Hindlimb muscle (tissue), 1 donor: Measurements from ENCODE around the gene NXPH1. TPM values are rescaled to one million over a fixed set of nuclear protein-coding genes. Genes with fewer than 3 reads are reported as not detected.

Source experiments
- DNase-seq: peaks from one replicate; pipeline ENCODE4 v3.0.0-alpha.2; 2013
- polyA plus RNA-seq: library from polyadenylated mRNA; unstranded; fragments of 120-200 nt; gene quantifications from one replicate; pipeline ENCODE4 v1.2.1, GENCODE V29; 2013; ENCODE audit not compliant: insufficient read length

Gene NXPH1
- polyA plus RNA-seq, 1 donor: not detected

DNA sequence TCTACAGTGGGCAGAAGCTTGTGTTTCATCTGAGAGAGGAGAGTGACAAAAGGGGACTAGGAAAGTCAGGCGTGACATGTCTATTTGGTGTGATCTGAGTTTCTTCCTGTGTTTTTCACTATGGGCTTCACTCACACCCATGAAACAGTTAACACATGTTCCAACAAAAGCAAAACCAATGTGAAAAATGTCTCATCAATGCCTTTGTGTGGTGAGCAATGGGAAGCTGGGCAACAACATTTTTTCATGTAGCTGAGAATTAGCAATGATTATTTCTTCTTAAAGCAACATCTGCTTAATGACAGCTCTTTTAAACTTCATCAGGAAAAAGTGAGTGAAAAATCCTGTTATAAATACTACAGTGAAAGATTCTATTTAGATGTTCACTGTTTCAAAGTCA, 76.2 kb downstream of the NXPH1 start:
- DNase-seq: no peak

- DNase-seq: peak; percentile 47
These were observed 78.4 kb downstream of the NXPH1 start for GRCh38 chr7:8511855-8512254.

GRCh38 chr7:8514781-8515519, 81.5 kb downstream of the NXPH1 start:
- peak; percentile 7 for DNase-seq

GRCh38 chr7:8515640-8516185, 82.3 kb downstream of the NXPH1 start:
- DNase-seq: no peak

GRCh38 chr7:8516976-8517375, 83.6 kb downstream of the NXPH1 start:
- DNase-seq: no peak

- no peak for DNase-seq
These were observed 94.9 kb downstream of the NXPH1 start for GRCh38 chr7:8528311-8528710.

DNA sequence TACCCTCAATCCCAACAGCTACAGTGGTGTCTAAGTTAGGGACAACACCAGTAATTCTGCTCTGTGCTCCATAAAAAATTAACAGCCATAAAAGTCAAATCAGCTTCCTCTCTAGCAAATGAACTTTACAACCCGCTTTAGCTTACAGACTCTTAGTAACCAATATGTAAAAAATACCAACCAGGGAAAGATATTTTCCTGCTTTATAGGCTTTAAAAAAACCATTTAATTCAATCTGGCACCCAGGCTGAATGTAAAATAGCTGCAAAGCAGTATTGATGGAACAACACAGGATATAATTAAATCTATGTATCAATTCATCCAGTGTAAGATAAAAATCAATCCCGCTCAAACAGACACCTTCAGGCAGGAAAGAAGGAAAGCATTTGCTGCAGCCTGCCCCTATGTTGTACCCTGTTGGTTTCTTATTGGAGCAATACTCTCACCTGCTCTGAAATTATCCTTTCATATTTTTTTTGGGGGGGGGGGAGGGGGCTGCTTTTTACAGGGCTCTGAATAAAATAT, 98.6 kb downstream of the NXPH1 start:
- no peak for DNase-seq

- no peak for DNase-seq
These were observed 103.0 kb downstream of the NXPH1 start for GRCh38 chr7:8536431-8536830.

DNA sequence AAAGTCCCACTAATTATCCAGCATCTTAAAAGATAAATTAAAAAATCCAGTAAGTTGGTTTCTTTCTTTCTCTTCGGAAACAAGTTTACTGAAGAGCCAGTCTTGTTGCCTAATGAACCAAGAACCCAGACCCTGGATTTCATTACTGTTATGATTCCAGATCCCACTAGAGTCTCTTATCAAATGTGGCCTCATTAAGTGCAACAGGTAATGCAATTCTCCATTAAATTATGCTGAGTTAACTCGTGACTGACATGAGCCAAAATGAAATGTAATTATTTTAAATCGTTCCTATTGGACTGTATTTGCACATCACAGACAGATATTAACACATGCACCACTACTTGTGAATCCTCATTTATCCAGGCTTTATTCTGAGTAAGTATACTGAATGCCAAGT, 115.6 kb downstream of the NXPH1 start:
- DNase-seq: no peak

GRCh38 chr7:8560501-8560900, 127.1 kb downstream of the NXPH1 start:
- no peak for DNase-seq

DNA sequence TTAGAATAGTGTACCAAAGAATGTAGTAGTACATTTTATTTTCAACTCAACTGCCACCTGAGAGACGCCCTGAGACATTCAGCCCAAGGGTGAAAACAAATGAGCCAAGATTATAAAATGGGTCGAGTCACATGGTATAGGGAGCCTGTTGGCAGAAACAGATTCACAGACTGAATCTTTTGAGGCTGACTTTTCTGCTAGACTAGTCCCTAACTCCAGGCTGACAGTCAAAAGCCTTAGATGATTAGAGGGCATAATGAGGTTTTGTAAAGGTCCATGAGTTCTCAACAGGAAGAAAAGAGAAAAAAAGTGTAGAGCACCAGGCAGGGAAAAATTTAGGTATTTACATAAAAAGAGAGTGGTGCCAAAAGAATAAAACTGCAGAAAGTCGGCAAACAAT, 128.0 kb downstream of the NXPH1 start:
- DNase-seq: no peak

GRCh38 chr7:8564281-8564680, 130.9 kb downstream of the NXPH1 start:
- no peak for DNase-seq

DNA sequence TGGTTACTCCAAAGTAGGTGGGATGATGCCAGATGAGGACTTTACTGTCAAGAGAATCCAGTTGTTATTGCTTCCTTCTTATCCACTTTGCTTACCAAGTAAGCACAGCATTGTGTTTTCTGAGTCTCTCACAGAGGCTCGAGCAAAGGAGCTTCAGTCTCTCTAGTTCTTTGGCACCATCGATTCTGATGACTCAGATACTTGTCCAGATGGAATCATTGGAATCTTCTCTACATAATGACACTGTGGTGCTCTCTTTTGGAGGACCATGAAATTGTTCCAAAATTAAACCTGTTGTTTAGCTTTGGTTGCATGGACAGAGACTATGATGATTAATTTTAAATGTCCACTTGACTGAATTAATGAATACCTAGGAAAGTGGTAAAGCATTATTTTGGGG, 132.6 kb downstream of the NXPH1 start:
- DNase-seq: no peak

- no peak for DNase-seq
These were observed 134.2 kb downstream of the NXPH1 start for GRCh38 chr7:8567626-8568025.

GRCh38 chr7:8579661-8580194, 146.3 kb downstream of the NXPH1 start:
- DNase-seq: no peak

DNA sequence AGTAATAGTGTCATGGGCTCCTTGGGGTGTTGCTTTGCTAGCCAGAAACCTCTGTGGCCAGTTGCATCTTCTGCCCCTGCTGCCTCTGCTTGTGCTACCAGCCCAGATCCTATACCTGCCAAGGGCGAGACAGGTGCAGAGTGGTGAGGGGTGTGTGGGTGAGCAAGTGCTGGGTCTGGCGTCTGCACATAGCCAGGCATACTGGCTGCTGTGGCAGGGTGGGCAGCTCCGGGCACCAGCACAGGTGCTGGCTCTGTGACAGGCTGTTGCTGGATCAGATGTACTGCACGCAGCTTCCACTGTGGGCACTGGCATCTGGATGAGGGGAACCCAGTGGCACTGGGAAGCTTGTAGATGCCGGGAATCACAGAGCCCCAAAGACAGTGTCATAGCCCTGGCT, 148.4 kb downstream of the NXPH1 start:
- DNase-seq: no peak

- no peak for DNase-seq
These were observed 149.3 kb downstream of the NXPH1 start for GRCh38 chr7:8582728-8583127.

DNA sequence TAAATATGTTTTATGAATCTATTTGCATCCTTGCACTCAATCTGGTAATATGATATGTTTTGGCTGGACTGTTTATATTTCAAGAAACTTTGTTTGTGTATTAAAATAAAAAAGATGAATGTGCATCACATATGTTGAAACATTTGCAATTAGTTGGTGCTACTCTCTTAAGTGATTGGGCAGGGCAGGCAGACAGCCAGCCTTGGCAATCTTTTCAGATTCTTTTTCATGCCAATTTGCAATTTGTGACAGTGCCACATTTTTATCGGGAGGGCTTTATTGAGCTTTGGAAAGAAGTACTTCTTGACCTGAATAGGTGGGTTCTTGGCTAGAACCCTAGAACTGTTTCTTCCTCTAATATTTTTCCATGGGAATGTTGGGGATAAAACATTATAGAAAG, 152.2 kb downstream of the NXPH1 start:
- DNase-seq: no peak

DNA sequence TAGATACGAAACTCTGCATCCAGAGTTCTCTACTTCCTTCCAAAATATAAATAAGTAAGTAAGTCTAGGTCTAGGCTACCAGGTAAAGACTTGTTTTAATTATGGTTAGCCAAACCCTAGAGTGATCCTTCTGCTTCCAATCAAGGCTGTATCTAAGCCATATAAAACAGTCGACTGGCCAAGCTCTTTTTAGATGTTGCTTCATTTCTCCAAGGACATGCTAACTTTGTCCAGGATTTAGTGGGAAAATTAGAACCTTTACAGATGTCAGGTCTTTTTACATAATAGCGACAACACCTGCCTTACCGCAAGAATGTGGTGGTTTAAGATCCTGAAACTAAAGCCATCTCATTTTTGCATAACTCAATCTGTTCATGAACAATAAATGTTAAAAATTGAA, 156.8 kb downstream of the NXPH1 start:
- no peak for DNase-seq

GRCh38 chr7:8590791-8591190, 157.4 kb downstream of the NXPH1 start:
- no peak for DNase-seq

DNA sequence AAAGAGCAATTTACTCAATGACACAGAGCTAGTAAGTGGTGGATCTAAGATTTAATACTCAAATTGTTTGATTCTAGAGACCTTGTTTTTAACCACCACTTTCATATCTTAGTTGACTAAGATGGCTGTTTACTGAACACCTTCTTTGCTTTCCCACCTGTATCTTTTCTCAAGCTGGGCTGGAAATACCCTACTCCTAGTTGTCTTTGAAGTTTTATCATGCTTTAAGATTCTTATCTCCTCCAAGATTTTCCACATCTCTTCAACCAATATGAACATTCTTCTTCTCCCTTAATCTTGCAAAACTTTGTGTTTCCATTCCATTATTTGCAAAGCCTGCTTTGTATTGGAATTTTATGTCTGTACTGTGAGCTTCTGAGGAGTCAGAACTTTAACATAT, 157.9 kb downstream of the NXPH1 start:
- no peak for DNase-seq

DNA sequence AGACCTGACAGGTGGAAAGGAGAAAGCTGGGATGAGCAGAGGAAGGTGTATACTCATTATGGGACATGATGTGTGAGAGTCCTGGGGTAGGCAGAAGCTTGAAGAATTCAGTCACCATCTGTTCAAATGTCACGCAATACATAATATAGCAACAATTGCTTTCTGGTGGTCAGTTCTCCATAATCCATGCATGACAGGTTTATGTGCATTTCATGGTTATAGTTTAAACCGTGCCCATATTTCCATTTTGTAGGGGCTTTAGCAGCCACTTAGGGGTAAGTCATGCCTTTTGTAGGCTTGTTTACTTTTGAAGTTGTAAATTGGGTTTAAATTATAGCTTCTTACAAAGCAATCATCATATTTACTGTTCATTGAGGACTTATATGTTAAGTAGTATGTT, 158.8 kb downstream of the NXPH1 start:
- DNase-seq: no peak

- DNase-seq: no peak
These were observed 160.7 kb downstream of the NXPH1 start for GRCh38 chr7:8594115-8594514.

DNA sequence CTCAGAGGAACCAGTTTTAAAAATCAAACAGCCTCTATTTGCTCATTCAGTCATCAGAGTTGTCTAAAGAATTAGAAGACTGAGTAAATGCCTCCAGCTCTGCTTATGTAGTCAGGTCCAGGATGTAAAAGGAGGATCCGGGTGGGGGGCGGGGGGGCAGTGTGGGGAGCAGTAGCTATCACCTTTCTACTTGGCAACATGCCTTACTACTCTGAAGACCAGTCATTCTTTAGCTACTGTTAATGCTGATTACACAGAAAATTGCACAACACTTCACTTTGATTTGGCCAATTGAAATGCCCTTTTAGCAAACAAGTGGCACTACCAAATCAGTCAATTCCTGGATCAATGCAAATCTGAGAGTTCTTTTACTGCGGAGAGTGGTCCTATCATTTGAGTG, 164.2 kb downstream of the NXPH1 start:
- no peak for DNase-seq
